Measurements from ENCODE around the gene CD200R1L.

GRCh38 chr3:112799946-112800345, 46.7 kb downstream of the CD200R1L start:
- no peak for TF ChIP-seq CTCF (IDR thresholded peaks at IDR 0.05)
- TF ChIP-seq CHD2 (IDR thresholded peaks at IDR 0.05; ENCODE audit: low read length, partially characterized antibody) = no peak
